Measurements from ENCODE around the gene SUN1. TPM values are rescaled to one million over a fixed set of nuclear protein-coding genes. Genes with fewer than 3 reads are reported as not detected.

SUN1 gene
- total and polyA plus RNA-seq, 2 of the 8 experiments (the other 6 are each of a cell fraction or from before 2014, with no cell fraction given): 108 to 158 TPM

GRCh38 chr7:841943-842342 is 9.7 kb downstream of the SUN1 start:
- no peak overlapping the region for H4K8ac ChIP-seq (ENCODE audit: extremely low read depth, insufficient read depth, low read length)
- POLR2A ChIA-PET (ENCODE audit: partially characterized antibody): interaction anchor here (0.7 to 1.2 kb wide), 4 partner anchors 11 to 542 kb away, joined by 3 to 5 read pairs (median 3); no protein-coding TSS in a partner anchor
- no peaks in the 10 kb centered on the region for H3K4me1 ChIP-seq (replicated peaks in 1 of 4; ENCODE audit: control insufficient read depth in 3 of 4, insufficient read depth in 4 of 4, low read length in 3 of 4)
- WGBS, 2 experiments (ENCODE audit: extremely low coverage in 1 of 2, insufficient coverage in 1 of 2, insufficient read length in 1 of 2, insufficient replicate concordance in 2 of 2, low coverage in 1 of 2, low lambda C conversion rate in 2 of 2, missing lambda C conversion rate in 1 of 2): 87% methylated on average over 16 of the region's 16 CpGs; no CpG with 5 or more reads in 1 of the 2 experiments
- no peak overlapping the region for H3K56ac ChIP-seq (replicated peaks; ENCODE audit: insufficient read length, low read depth, low read length)
- H4K20me1 ChIP-seq (replicated peaks in 1 of 2; ENCODE audit: control insufficient read depth in 1 of 2, insufficient read depth in 2 of 2, low read length in 2 of 2): peaks cover 8 to 16% of the 10 kb centered on the region in 2 experiments
- H3K4me2 ChIP-seq (ENCODE audit: insufficient read depth in 1 of 2, low read depth in 2 of 2, low read length in 2 of 2): no peak overlapping the region
- H3K23me2 ChIP-seq (ENCODE audit: low read depth, low read length): no peaks in the 10 kb centered on the region
- DNase-seq (ENCODE audit: low read depth in 1 of 2, low spot score in 2 of 2) (no peak), FAIRE-seq (no peak)
- no peak overlapping the region for H3K14ac ChIP-seq (ENCODE audit: insufficient read length)
- no peak overlapping the region for H2BK5ac ChIP-seq (ENCODE audit: low read depth, low read length)
- H3K9me3 ChIP-seq (ENCODE audit: insufficient read depth in 2 of 2, low read depth in 1 of 2, low read length in 1 of 2): no peaks in the 10 kb centered on the region; a peak in 1 of 4 replicates
- no peak overlapping the region for H3K4ac ChIP-seq (replicated peaks; ENCODE audit: insufficient read length, low read depth, low read length)
- H2BK120ac ChIP-seq (replicated peaks; ENCODE audit: low read depth, low read length): no peak overlapping the region
- peaks cover 0 to 40% of the 10 kb centered on the region in 2 experiments; a peak in 3 of 4 replicates for H3K79me2 ChIP-seq (ENCODE audit: control insufficient read depth in 1 of 2, insufficient read depth in 2 of 2, low read length in 2 of 2)
- H3K4me3 ChIP-seq (ENCODE audit: extremely low read depth in 1 of 4, insufficient read depth in 2 of 4, low read depth in 3 of 4, low read length in 4 of 4): no peak overlapping the region
- no peak overlapping the region for H2BK12ac ChIP-seq (ENCODE audit: low read depth, low read length)
- peaks cover 13% of the 10 kb centered on the region for H3K79me1 ChIP-seq (ENCODE audit: low read depth, low read length)
- H2AK5ac ChIP-seq (ENCODE audit: low read depth, low read length): no peak overlapping the region
- no peaks in the 10 kb centered on the region for H3K27me3 ChIP-seq (replicated peaks in 1 of 4; ENCODE audit: control insufficient read depth in 3 of 4, extremely low read depth in 1 of 4, insufficient read depth in 3 of 4, low read length in 3 of 4)
- no peak overlapping the region for H2AFZ ChIP-seq (ENCODE audit: low read length)
- H2BK15ac ChIP-seq (ENCODE audit: low read length): no peak overlapping the region
- no peak overlapping the region for H2BK20ac ChIP-seq (ENCODE audit: low read length)
- no peak overlapping the region for H4K5ac ChIP-seq (ENCODE audit: insufficient read length, low read depth, low read length)
- CTCF ChIA-PET (ENCODE audit: partially characterized antibody): interaction anchor here (0.5 to 2.1 kb wide), 10 partner anchors 9 to 569 kb away, joined by 3 to 6 read pairs (median 4); no protein-coding TSS in a partner anchor
- H3K36me3 ChIP-seq (ENCODE audit: control insufficient read depth in 2 of 4, insufficient read depth in 4 of 4, low read length in 3 of 4): peaks cover 18 to 54% (median 43%) of the 10 kb centered on the region in 4 experiments; a peak in 7 of 8 replicates
- H4K91ac ChIP-seq (replicated peaks; ENCODE audit: insufficient read length, low read length): no peak overlapping the region
- H3K18ac ChIP-seq (ENCODE audit: extremely low read depth, low read length): no peak overlapping the region
- H3K27ac ChIP-seq (ENCODE audit: low read depth, low read length): no peak overlapping the region; the same call in 1 of the 2 replicates
- no peak for TF ChIP-seq SAP30 (IDR thresholded peaks at IDR 0.05; ENCODE audit: insufficient read depth, insufficient replicate concordance, low read length)
- no peak for TF ChIP-seq KDM4A (IDR thresholded peaks at IDR 0.05; ENCODE audit: low read depth, low read length, severe bottlenecking)
- no peak overlapping the region for H3K23ac ChIP-seq (ENCODE audit: insufficient read length)
- H3K9ac ChIP-seq (replicated peaks in 1 of 4; ENCODE audit: extremely low read depth in 1 of 4, low read depth in 3 of 4, low read length in 3 of 4): no peak overlapping the region
